ENCODE measurements around the gene GALNS. TPM values are rescaled to one million over a fixed set of nuclear protein-coding genes. Genes with fewer than 3 reads are reported as not detected.

The GALNS gene
- total RNA-seq, 1 experiment from 2014 or later = 10.4 TPM

- Histone ChIP-seq H3K4me1 (peaks cover 4% of the 10 kb centered on the region; the same call in 1 of the 2 replicates), H3K4me3 (no peak overlapping the region), H3K27ac (no peak overlapping the region), H3K36me3 (no peaks in the 10 kb centered on the region), H3K9me3 (replicated peaks) (no peaks in the 10 kb centered on the region), H3K27me3 (peaks cover 32% of the 10 kb centered on the region)
- DNase-seq = no peak
Measured at GRCh38 chr16:88871730-88872416, 15.1 kb upstream of the GALNS start.

GRCh38 chr16:88871349-88871702, 14.6 kb upstream of the GALNS start:
- Histone ChIP-seq H3K9me3 (replicated peaks) (no peaks in the 10 kb centered on the region), H3K36me3 (no peaks in the 10 kb centered on the region), H3K27me3 (peaks cover 32% of the 10 kb centered on the region)

GRCh38 chr16:88870608-88871348, 14.0 kb upstream of the GALNS start:
- H3K9me3 ChIP-seq (replicated peaks) = no peaks in the 10 kb centered on the region
- H3K27me3 ChIP-seq = peaks cover 32% of the 10 kb centered on the region
- peak in 1 of 2 experiments; percentile 37 for DNase-seq
- no peaks in the 10 kb centered on the region for H3K36me3 ChIP-seq
- H3K4me1 ChIP-seq = peaks cover 15% of the 10 kb centered on the region
- H3K4me3 ChIP-seq = peak overlapping the region; percentile 12; the same call in 1 of the 2 replicates
- H3K27ac ChIP-seq = no peak overlapping the region

More at GRCh38 chr16:88871349-88871702, 14.6 kb upstream of the GALNS start:
- H3K4me1 ChIP-seq = peaks cover 9% of the 10 kb centered on the region
- DNase-seq = no peak
- H3K27ac ChIP-seq = no peak overlapping the region
- no peak overlapping the region for H3K4me3 ChIP-seq

- H3K27me3 ChIP-seq = peaks cover 32% of the 10 kb centered on the region
- H3K27ac ChIP-seq = no peak overlapping the region
- no peak overlapping the region for H3K4me3 ChIP-seq
- no peaks in the 10 kb centered on the region for H3K36me3 ChIP-seq
- DNase-seq = no peak
- H3K9me3 ChIP-seq (replicated peaks) = no peaks in the 10 kb centered on the region
- peaks cover 18% of the 10 kb centered on the region for H3K4me1 ChIP-seq
Measured at GRCh38 chr16:88869673-88869980, 12.9 kb upstream of the GALNS start.

GRCh38 chr16:88868974-88869672, 12.4 kb upstream of the GALNS start:
- Histone ChIP-seq H3K4me1 (peaks cover 18% of the 10 kb centered on the region), H3K27me3 (peaks cover 32% of the 10 kb centered on the region), H3K9me3 (replicated peaks) (no peaks in the 10 kb centered on the region), H3K4me3 (no peak overlapping the region), H3K36me3 (no peaks in the 10 kb centered on the region), H3K27ac (no peak overlapping the region)
- DNase-seq = no peak

- Histone ChIP-seq H3K27ac (no peak overlapping the region), H3K4me3 (no peak overlapping the region), H3K36me3 (no peaks in the 10 kb centered on the region), H3K9me3 (replicated peaks) (no peaks in the 10 kb centered on the region), H3K27me3 (peaks cover 32% of the 10 kb centered on the region), H3K4me1 (peaks cover 18% of the 10 kb centered on the region)
- DNase-seq = no peak
Measured at GRCh38 chr16:88867581-88868246, 11.0 kb upstream of the GALNS start.

- H3K36me3 ChIP-seq = no peaks in the 10 kb centered on the region
- peaks cover 18% of the 10 kb centered on the region for H3K4me1 ChIP-seq
- H3K4me3 ChIP-seq = no peak within 1 kb of the TSS
- DNase-seq = peak; percentile 64 to 67
- H3K9me3 ChIP-seq (replicated peaks) = no peaks in the 10 kb centered on the region
- no peak within 1 kb of the TSS for H3K27ac ChIP-seq
- H3K27me3 ChIP-seq = peaks cover 27% of the 10 kb centered on the region
Measured at GRCh38 chr16:88866151-88866920, 9.6 kb upstream of the GALNS start, which contains the start of gene PABPN1L. TSS of gene PABPN1L (minus strand) at chr16:88866660. CDS start at chr16:88866606, 54 bp downstream.

GRCh38 chr16:88865742-88866141, 9.0 kb upstream of the GALNS start:
- Histone ChIP-seq H3K4me3 (no peak overlapping the region), H3K27ac (no peak overlapping the region), H3K9me3 (replicated peaks) (no peaks in the 10 kb centered on the region), H3K36me3 (no peaks in the 10 kb centered on the region), H3K27me3 (peaks cover 26% of the 10 kb centered on the region), H3K4me1 (peaks cover 18% of the 10 kb centered on the region)
- DNase-seq = no peak

GRCh38 chr16:88865310-88865709, 8.6 kb upstream of the GALNS start:
- Histone ChIP-seq H3K27ac (no peak overlapping the region), H3K27me3 (peaks cover 23% of the 10 kb centered on the region), H3K36me3 (no peaks in the 10 kb centered on the region), H3K4me1 (peaks cover 14% of the 10 kb centered on the region), H3K4me3 (no peak overlapping the region), H3K9me3 (replicated peaks) (no peaks in the 10 kb centered on the region)
- no peak for DNase-seq

GRCh38 chr16:88864521-88864920, 7.8 kb upstream of the GALNS start:
- no peak overlapping the region for H3K27ac ChIP-seq
- H3K4me1 ChIP-seq = peaks cover 14% of the 10 kb centered on the region
- no peak overlapping the region for H3K4me3 ChIP-seq
- no peak for DNase-seq
- no peaks in the 10 kb centered on the region for H3K36me3 ChIP-seq
- no peaks in the 10 kb centered on the region for H3K9me3 ChIP-seq (replicated peaks)
- H3K27me3 ChIP-seq = peaks cover 20% of the 10 kb centered on the region; the same call in 1 of the 2 replicates

GRCh38 chr16:88864099-88864498, 7.4 kb upstream of the GALNS start:
- peaks cover 14% of the 10 kb centered on the region for H3K4me1 ChIP-seq
- no peak for DNase-seq

GRCh38 chr16:88863426-88863825, 6.7 kb upstream of the GALNS start:
- Histone ChIP-seq H3K27ac (no peak overlapping the region), H3K4me1 (peaks cover 14% of the 10 kb centered on the region), H3K36me3 (no peaks in the 10 kb centered on the region), H3K4me3 (no peak overlapping the region), H3K9me3 (replicated peaks) (no peaks in the 10 kb centered on the region), H3K27me3 (peaks cover 12% of the 10 kb centered on the region; the same call in 1 of the 2 replicates)
- DNase-seq = no peak

More at GRCh38 chr16:88864099-88864498, 7.4 kb upstream of the GALNS start:
- Histone ChIP-seq H3K9me3 (replicated peaks) (no peaks in the 10 kb centered on the region), H3K4me3 (no peak overlapping the region), H3K27me3 (peaks cover 16% of the 10 kb centered on the region; the same call in 1 of the 2 replicates), H3K36me3 (no peaks in the 10 kb centered on the region), H3K27ac (no peak overlapping the region)

- peaks cover 7% of the 10 kb centered on the region; the same call in 1 of the 2 replicates for H3K27me3 ChIP-seq
- H3K4me3 ChIP-seq = no peak overlapping the region
- no peak for DNase-seq
- no peak overlapping the region for H3K27ac ChIP-seq
- H3K4me1 ChIP-seq = peaks cover 14% of the 10 kb centered on the region
- H3K9me3 ChIP-seq (replicated peaks) = no peaks in the 10 kb centered on the region
- H3K36me3 ChIP-seq = no peaks in the 10 kb centered on the region
Measured at GRCh38 chr16:88862968-88863367, 6.2 kb upstream of the GALNS start.

GRCh38 chr16:88861359-88861758, 4.6 kb upstream of the GALNS start:
- no peaks in the 10 kb centered on the region for H3K27me3 ChIP-seq
- H3K4me3 ChIP-seq = no peak overlapping the region
- no peak for DNase-seq
- H3K4me1 ChIP-seq = peaks cover 12% of the 10 kb centered on the region
- H3K9me3 ChIP-seq (replicated peaks) = no peaks in the 10 kb centered on the region
- H3K36me3 ChIP-seq = no peaks in the 10 kb centered on the region
- H3K27ac ChIP-seq = no peak overlapping the region

Measured in SJCRH30 (cell line).